PC-9 (cell line): Measurements from ENCODE around the gene PPP1R1C. TPM values are rescaled to one million over a fixed set of nuclear protein-coding genes. Genes with fewer than 3 reads are reported as not detected.

ENCODE experiments used
- BruUV-seq: library from RNA; stranded (reverse); fragments of 400-500 nt; replicated peaks from 2 replicates; lab custom pipeline; 2021; lab: Mats Ljungman, UMichigan
- CTCF ChIA-PET: fragments of 300-600 bp; sonication (Branson Sonifier 250); formaldehyde crosslinking; loops from one replicate; lab custom pipeline; 2022; ENCODE audit warnings: antibody characterized with exemption; lab: Charles Lee
- POLR2A ChIA-PET: fragments of 300-600 bp; sonication (Branson Sonifier 250); formaldehyde crosslinking; loops from one replicate; lab custom pipeline; 2022; ENCODE audit warnings: antibody characterized with exemption; ENCODE audit not compliant: unreplicated experiment; lab: Charles Lee
- DNase-seq, 2 experiments: peaks; one replicate each; pipeline versions ENCODE4 v3.0.0 to v3.0.0-alpha.2; 2015 to 2022; ENCODE audit warnings: mixed read lengths in 1 of 2
- H2AFZ ChIP-seq: fragments of 200-600 bp; sonication (generic); 2 replicates; pipeline ENCODE4 v1.8.1; 2017; ENCODE audit warnings: antibody characterized with exemption
- H3F3A ChIP-seq: fragments of 200-600 bp; sonication (generic); 2 replicates; pipeline ENCODE4 v1.8.1; 2017; ENCODE audit warnings: antibody characterized with exemption, mild to moderate bottlenecking, low read depth; ENCODE audit not compliant: insufficient read depth
- H3K27ac ChIP-seq: fragments of 200-600 bp; sonication (generic); 2 replicates; pipeline ENCODE4 v1.6.1; 2016; ENCODE audit warnings: mixed run types
- H3K27me3 ChIP-seq: fragments of 200-600 bp; sonication (generic); 2 replicates; pipeline ENCODE4 v1.6.1; 2016; ENCODE audit warnings: low read depth, mixed run types; ENCODE audit not compliant: insufficient read depth
- H3K36me3 ChIP-seq: fragments of 200-600 bp; sonication (generic); 2 replicates; pipeline ENCODE4 v1.6.1; 2016; ENCODE audit warnings: low read depth, mixed run types
- H3K4me1 ChIP-seq: fragments of 200-600 bp; sonication (generic); replicated peaks from 2 replicates; pipeline ENCODE4 v1.6.1; 2016; ENCODE audit warnings: mixed run types; ENCODE audit not compliant: insufficient read depth
- H3K4me2 ChIP-seq: fragments of 200-600 bp; sonication (generic); 2 replicates; pipeline ENCODE4 v1.6.1; 2017; ENCODE audit warnings: mixed run types
- H3K4me3 ChIP-seq: fragments of 200-600 bp; sonication (generic); 2 replicates; pipeline ENCODE4 v1.6.1; 2016; ENCODE audit warnings: mixed run types
- H3K79me2 ChIP-seq: fragments of 200-600 bp; sonication (generic); 2 replicates; pipeline ENCODE4 v1.6.1; 2017; ENCODE audit warnings: low read depth, mixed run types
- H3K9me2 ChIP-seq: fragments of 200-600 bp; sonication (generic); 2 replicates; pipeline ENCODE4 v1.8.1; 2017; ENCODE audit warnings: mild to moderate bottlenecking; ENCODE audit not compliant: insufficient read depth
- H3K9me3 ChIP-seq: fragments of 200-600 bp; sonication (generic); 2 replicates; pipeline ENCODE4 v1.8.1; 2016; ENCODE audit warnings: low read depth; ENCODE audit not compliant: insufficient read depth
- H4K20me1 ChIP-seq: fragments of 200-600 bp; sonication (generic); 2 replicates; pipeline ENCODE4 v1.8.1; 2017; ENCODE audit not compliant: insufficient read depth
- CTCF ChIP-seq: fragments of 200-600 bp; sonication (generic); conservative IDR thresholded peaks from 2 replicates; pipeline ENCODE4 v1.6.1; 2017; ENCODE audit warnings: mixed run types, antibody characterized with exemption, mild to moderate bottlenecking, moderate library complexity
- EZH2 ChIP-seq: fragments of 200-600 bp; sonication (generic); IDR thresholded peaks from 2 replicates; pipeline ENCODE4 v1.8.0; 2017; ENCODE audit warnings: antibody characterized with exemption, low read depth
- intact Hi-C: fragments of 100-400 bp; cut with micrococcal nuclease; formaldehyde crosslinking; loops from one replicate; pipeline ENCODE4 v1.10.0; 2022; ENCODE audit not compliant: unreplicated experiment
- total RNA-seq: library from RNA; stranded (reverse); gene quantifications from 2 replicates; pipeline ENCODE4 v1.2.3, GENCODE V29; 2021

The PPP1R1C gene
- total RNA-seq, 1 experiment from 2014 or later: 27.5 TPM

- Histone ChIP-seq H3K27me3 (no peaks in the 10 kb centered on the region), H3K4me2 (no peak overlapping the region), H3F3A (no peaks in the 10 kb centered on the region), H3K27ac (no peak overlapping the region), H3K79me2 (no peaks in the 10 kb centered on the region), H4K20me1 (no peaks in the 10 kb centered on the region), H3K9me2 (no peaks in the 10 kb centered on the region), H3K36me3 (no peaks in the 10 kb centered on the region), H3K4me3 (no peak overlapping the region), H2AFZ (no peak overlapping the region), H3K9me3 (no peaks in the 10 kb centered on the region), H3K4me1 (no peaks in the 10 kb centered on the region)
- BruUV-seq: no TSS peak
- TF ChIP-seq CTCF (no peak), EZH2 (no peak)
- POLR2A ChIA-PET: no interaction called here
- DNase-seq: no peak
- intact Hi-C loops: loop anchor here (5.0 kb wide), 1 partner anchor 561 kb away; no protein-coding TSS in a partner anchor
- CTCF ChIA-PET: no interaction called here
These were observed 147.7 kb downstream of the PPP1R1C start for GRCh38 chr2:182133195-182133891.

GRCh38 chr2:182134201-182134600 is 148.5 kb downstream of the PPP1R1C start:
- no peak for DNase-seq
- Histone ChIP-seq H3F3A (no peaks in the 10 kb centered on the region), H3K36me3 (no peaks in the 10 kb centered on the region), H3K4me3 (no peak overlapping the region), H3K27ac (no peak overlapping the region), H3K27me3 (no peaks in the 10 kb centered on the region), H3K9me2 (no peaks in the 10 kb centered on the region), H2AFZ (no peak overlapping the region), H3K9me3 (no peaks in the 10 kb centered on the region), H3K4me1 (no peaks in the 10 kb centered on the region), H3K4me2 (no peak overlapping the region), H4K20me1 (no peaks in the 10 kb centered on the region), H3K79me2 (no peaks in the 10 kb centered on the region)
- BruUV-seq: no TSS peak
- intact Hi-C loops: loop anchor here (5.0 kb wide), 1 partner anchor 562 kb away; no protein-coding TSS in a partner anchor
- TF ChIP-seq CTCF (no peak), EZH2 (no peak)
- POLR2A ChIA-PET: no interaction called here
- CTCF ChIA-PET: no interaction called here

- TF ChIP-seq EZH2: no peak
- no peak for TF ChIP-seq CTCF
- no TSS peak for BruUV-seq
- Histone ChIP-seq H3F3A (no peaks in the 10 kb centered on the region), H3K27ac (no peak overlapping the region), H3K4me2 (no peak overlapping the region), H3K4me3 (no peak overlapping the region), H3K27me3 (no peaks in the 10 kb centered on the region), H3K79me2 (no peaks in the 10 kb centered on the region), H2AFZ (peak overlapping the region; percentile 13; the same call in 1 of the 2 replicates), H3K9me3 (no peaks in the 10 kb centered on the region), H3K36me3 (no peaks in the 10 kb centered on the region), H4K20me1 (no peaks in the 10 kb centered on the region), H3K4me1 (no peaks in the 10 kb centered on the region), H3K9me2 (no peaks in the 10 kb centered on the region; the same call in 1 of the 2 replicates)
- CTCF ChIA-PET: interaction anchor here (0.7 kb wide), 1 partner anchor 10 kb away, joined by 4 read pairs; no protein-coding TSS in a partner anchor
- DNase-seq: no peak
- POLR2A ChIA-PET: no interaction called here
- intact Hi-C loops: no loop called here
These were observed 156.4 kb downstream of the PPP1R1C start for GRCh38 chr2:182142062-182142461.
